GM12878 (cell line): ENCODE measurements around the gene MST1. TPM values are rescaled to one million over a fixed set of nuclear protein-coding genes. Genes with fewer than 3 reads are reported as not detected.

Experiments
- BCL3 ChIP-seq: IDR thresholded peaks from 2 replicates; pipeline ENCODE4 v1.6.1; 2011; ENCODE audit warnings: borderline replicate concordance, low read depth, mild to moderate bottlenecking, moderate library complexity, low read length; ENCODE audit not compliant: insufficient read depth, poor library complexity, severe bottlenecking
- BRCA1 ChIP-seq: IDR thresholded peaks from 2 replicates; pipeline ENCODE4 v1.6.1; 2011; ENCODE audit warnings: low read depth, low read length, improper control_type of control experiment
- DPF2 ChIP-seq: fragments of 450-650 bp; IDR thresholded peaks from 2 replicates; pipeline ENCODE4 v1.6.1; 2017; ENCODE audit warnings: mild to moderate bottlenecking
- E2F4 ChIP-seq: IDR thresholded peaks from 2 replicates; pipeline ENCODE4 v1.6.1; 2012; ENCODE audit warnings: low read depth, low read length, improper control_type of control experiment
- EED ChIP-seq: sonication (generic); IDR thresholded peaks from 2 replicates; pipeline ENCODE4 v1.6.1; 2016; ENCODE audit warnings: antibody characterized with exemption, low read depth
- FOXK2 ChIP-seq: fragments of 450-650 bp; IDR thresholded peaks from 2 replicates; pipeline ENCODE4 v1.6.1; 2017; ENCODE audit warnings: mild to moderate bottlenecking, moderate library complexity
- GABPA ChIP-seq: IDR thresholded peaks from 2 replicates; pipeline ENCODE4 v1.6.1; 2014; ENCODE audit warnings: antibody characterized with exemption, low read depth, mild to moderate bottlenecking, inconsistent platforms
- HSF1 ChIP-seq: fragments of 150-350 bp; IDR thresholded peaks from 2 replicates; pipeline ENCODE4 v1.6.1; 2014; ENCODE audit warnings: mild to moderate bottlenecking, low read depth, low read length
- IRF5 ChIP-seq: fragments of 450-650 bp; IDR thresholded peaks from 2 replicates; pipeline ENCODE4 v1.6.1; 2017; ENCODE audit warnings: borderline replicate concordance
- JUNB ChIP-seq: IDR thresholded peaks from 2 replicates; pipeline ENCODE4 v1.6.1; 2016; ENCODE audit warnings: antibody characterized with exemption, mild to moderate bottlenecking
- JUND ChIP-seq: IDR thresholded peaks from 2 replicates; pipeline ENCODE4 v1.6.1; 2012; ENCODE audit warnings: low read depth, mild to moderate bottlenecking, low read length, improper control_type of control experiment, moderate library complexity
- MAX ChIP-seq: IDR thresholded peaks from 2 replicates; pipeline ENCODE4 v1.6.1; 2012; ENCODE audit warnings: low read depth, low read length, improper control_type of control experiment
- MXI1 ChIP-seq: fragments of 150-350 bp; IDR thresholded peaks from 2 replicates; pipeline ENCODE4 v1.6.1; 2011; ENCODE audit warnings: low read depth, mild to moderate bottlenecking, inconsistent platforms, low read length, improper control_type of control experiment
- NBN ChIP-seq: fragments of 450-650 bp; IDR thresholded peaks from 2 replicates; pipeline ENCODE4 v1.6.1; 2016
- POU2F2 ChIP-seq: IDR thresholded peaks from 3 replicates; pipeline ENCODE4 v1.6.1; 2011; ENCODE audit warnings: low read depth, mild to moderate bottlenecking, low read length, borderline replicate concordance
- PRDM15 ChIP-seq: fragments of 450-650 bp; formaldehyde crosslinking; IDR thresholded peaks from 2 replicates; pipeline ENCODE4 v1.4.0; 2020; ENCODE audit warnings: mild to moderate bottlenecking, moderate library complexity
- RAD51 ChIP-seq: fragments of 450-650 bp; IDR thresholded peaks from 2 replicates; pipeline ENCODE4 v1.6.1; 2016; ENCODE audit warnings: moderate library complexity, mild to moderate bottlenecking, inconsistent platforms
- RBBP5 ChIP-seq: fragments of 200-600 bp; sonication (generic); conservative IDR thresholded peaks from 2 replicates; pipeline ENCODE4 v1.6.1; 2016
- SMC3 ChIP-seq: IDR thresholded peaks from 2 replicates; pipeline ENCODE4 v1.6.1; 2011; ENCODE audit warnings: low read length, improper control_type of control experiment, borderline replicate concordance
- TCF12 ChIP-seq: IDR thresholded peaks from 2 replicates; pipeline ENCODE4 v1.6.1; 2011; ENCODE audit warnings: low read depth, mild to moderate bottlenecking, low read length
- USF1 ChIP-seq: IDR thresholded peaks from 2 replicates; pipeline ENCODE4 v1.6.1; 2011; ENCODE audit warnings: borderline replicate concordance, low read depth, mild to moderate bottlenecking, moderate library complexity, mixed read lengths, low read length; ENCODE audit not compliant: insufficient read depth; ENCODE audit errors: extremely low read length
- ZNF217 ChIP-seq: fragments of 450-650 bp; IDR thresholded peaks from 2 replicates; pipeline ENCODE4 v1.6.1; 2017; ENCODE audit warnings: antibody characterized with exemption, mild to moderate bottlenecking
- polyA plus RNA-seq, 11 experiments: library from polyadenylated mRNA; depleted of rRNA in 4 of 11; unstranded in 6 of 11; stranded (reverse) in 5 of 11; fragments of >200 nt; fragmentation: Nextera tagmentation in 4 of 11; fragmentation: Illumina TruSeq in 1 of 11; extraction: Ambion mirVana in 4 of 11; extraction: Trizol in 1 of 11; gene quantifications; 1 replicate in 1 of 11; 2 replicates in 10 of 11; pipeline versions ENCODE4 v1.2.1 to v1.2.3, GENCODE V29; 2011 to 2016; ENCODE audit warnings: inconsistent platforms in 2 of 11, missing spikeins in 2 of 11, low read depth in 1 of 11
- total RNA-seq, 4 experiments: library from RNA; depleted of rRNA in 3 of 4; stranded (reverse); fragments of >200 nt in 3 of 4; fragmentation: Illumina TruSeq in 1 of 4; extraction: Trizol in 1 of 4; gene quantifications; 2 replicates each; pipeline versions ENCODE4 v1.2.1 to v1.2.3, GENCODE V29; 2013 to 2021

Gene MST1
- total and polyA plus RNA-seq, 10 of the 15 experiments (the other 5 are each of a cell fraction or from before 2014, with no cell fraction given), result 1.2 to 25.5 (median 4.1) TPM

- TF ChIP-seq BRCA1 (no peak), DPF2 (no peak), SMC3 (peak; percentile 66), MXI1 (no peak), PRDM15 (CRISPR knock-in tag) (no peak), JUNB (no peak), EED (no peak), RAD51 (no peak), USF1 (no peak), FOXK2 (no peak), MAX (no peak), JUND (no peak), E2F4 (0 out of 2 replicates have a peak, but pooled peaks have one; percentile 17), TCF12 (no peak), IRF5 (no peak), ZNF217 (no peak), RBBP5 (no peak), GABPA (no peak), NBN (no peak), BCL3 (no peak), HSF1 (no peak), POU2F2 (no peak)
These were observed 14.2 kb upstream of the MST1 start (continued) for GRCh38 chr3:49703443-49703927.
